Gastroesophageal sphincter (tissue), 4 donors: ENCODE results near the gene TSPAN7. TPM values are rescaled to one million over a fixed set of nuclear protein-coding genes. Genes with fewer than 3 reads are reported as not detected.

Experiments
- ATAC-seq: fragments of 150-250 bp; one replicate; pipeline ENCODE4 v1.9.1; 2016; ENCODE audit warnings: mild to moderate bottlenecking, moderate library complexity
- H3K27ac ChIP-seq, 4 donors: fragments of 200-600 bp; sonication (generic) in 3 of 4; 1 replicate in 3 of 4; 2 replicates in 1 of 4; pipeline ENCODE4 v1.5.1; 2016 to 2019
- H3K27me3 ChIP-seq: fragments of 200-600 bp; sonication (generic); one replicate; pipeline ENCODE4 v1.5.1; 2019
- H3K36me3 ChIP-seq, 2 donors: fragments of 200-600 bp; sonication (generic); one replicate each; pipeline ENCODE4 v1.5.1; 2019; ENCODE audit warnings: control low read depth in 1 of 2
- H3K4me1 ChIP-seq, 3 donors: fragments of 200-600 bp; sonication (generic); 1 replicate in 2 of 3; 2 replicates in 1 of 3; pipeline ENCODE4 v1.5.1; 2016 to 2019; ENCODE audit warnings: control low read depth in 2 of 3
- H3K4me3 ChIP-seq, 2 donors: fragments of 200-600 bp; sonication (generic); one replicate each; pipeline ENCODE4 v1.5.1; 2019; ENCODE audit warnings: mild to moderate bottlenecking in 1 of 2, moderate library complexity in 1 of 2
- H3K9me3 ChIP-seq, 3 donors: fragments of 200-600 bp; sonication (generic); one replicate each; pipeline ENCODE4 v1.5.1; 2017 to 2019; ENCODE audit warnings: control low read depth in 2 of 3
- CTCF ChIP-seq, 4 experiments: fragments of 200-600 bp in 2 of 4; fragments of 450-650 bp in 2 of 4; sonication (generic) in 1 of 4; IDR thresholded peaks; one replicate each; pipeline ENCODE4 v1.5.1; 2017 to 2019; ENCODE audit warnings: antibody characterized with exemption in 4 of 4, mild to moderate bottlenecking in 2 of 4, moderate library complexity in 2 of 4
- EP300 ChIP-seq: sonication (generic); formaldehyde crosslinking; IDR thresholded peaks from one replicate; pipeline ENCODE4 v1.6.1; 2017; ENCODE audit warnings: antibody characterized with exemption, mild to moderate bottlenecking
- POLR2A ChIP-seq, 2 donors: fragments of 450-650 bp; IDR thresholded peaks; one replicate each; pipeline ENCODE4 v1.6.1; 2017; ENCODE audit warnings: antibody characterized with exemption in 2 of 2, mild to moderate bottlenecking in 2 of 2, moderate library complexity in 1 of 2
- POLR2AphosphoS5 ChIP-seq: sonication (generic); formaldehyde crosslinking; IDR thresholded peaks from one replicate; pipeline ENCODE4 v1.6.1; 2017; ENCODE audit warnings: antibody characterized with exemption
- WGBS, 2 donors: methylation state at CpG; one replicate each; pipeline ENCODE4 v1.1.5; 2018; ENCODE audit warnings: low coverage in 1 of 2; 5-methylcytosine and 5-hydroxymethylcytosine counted together
- total RNA-seq, 4 donors: library from RNA; depleted of rRNA; stranded (reverse); fragments of >200 nt; gene quantifications; one replicate each; pipeline ENCODE4 v1.1.0, GENCODE V29; 2016

TSPAN7 gene
- 10 to 100 TPM in 3 of 4 donors, 1 to 10 TPM in 1; 6.5 to 50.5 (median 25.2) TPM for total RNA-seq

DNA sequence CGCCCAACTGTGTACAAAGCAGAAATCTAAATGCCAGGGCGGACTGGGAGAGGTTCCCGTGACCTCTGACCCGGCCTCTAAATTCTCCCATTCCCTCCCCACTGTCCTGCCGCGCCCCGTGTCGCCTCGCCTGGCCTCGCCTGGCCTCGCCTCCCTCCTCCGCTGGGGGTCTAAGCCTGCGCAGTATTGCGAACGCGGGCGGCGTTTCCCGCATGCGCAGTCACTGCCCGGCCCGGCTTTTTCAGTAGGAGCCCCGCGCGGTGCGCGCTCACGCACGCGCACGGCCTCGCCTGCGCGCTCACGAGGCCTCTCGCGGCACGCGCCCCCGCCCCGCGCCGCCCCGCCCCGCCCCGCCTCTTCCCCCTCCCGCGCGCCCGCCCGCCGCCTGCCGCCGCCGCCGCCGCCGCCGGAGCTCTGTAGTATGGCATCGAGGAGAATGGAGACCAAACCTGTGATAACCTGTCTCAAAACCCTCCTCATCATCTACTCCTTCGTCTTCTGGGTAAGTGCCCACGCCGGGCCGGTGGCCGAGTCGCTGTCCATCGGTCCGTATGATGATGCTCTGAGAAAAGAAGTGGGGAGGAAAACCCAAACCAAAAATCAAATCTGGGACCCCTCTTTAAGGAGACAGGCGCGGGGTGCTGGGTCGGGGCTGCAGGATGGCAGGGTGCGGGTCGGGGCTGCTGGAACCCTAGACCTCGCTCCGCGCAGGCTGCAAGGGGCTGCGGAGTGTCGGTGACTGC, at the start of gene TSPAN7:
Gene TSPAN7, plus strand, starts transcription at position 417 of the 743 bp plus-strand sequence. Its CDS starts 5 bp downstream, at position 422.
- H3K9me3 ChIP-seq, result no peaks in the 10 kb centered on the region
- H3K36me3 ChIP-seq, result no peaks in the 10 kb centered on the region
- WGBS, 2 donors, result 39% methylated on average over 10 of the region's 78 CpGs; no CpG with 5 or more reads in 1 of the 2 donors
- peaks cover 0 to 22% (median 0%) of the 10 kb centered on the region in 3 donors for H3K4me1 ChIP-seq
- no peaks in the 10 kb centered on the region for H3K27me3 ChIP-seq
- peak within 1 kb of the TSS; percentile 60 to 74 for H3K4me3 ChIP-seq
- peak within 1 kb of the TSS in 3 of 4 donors; percentile 60 to 73 (median 69) for H3K27ac ChIP-seq
- ATAC-seq, result peak; percentile 93
- TF ChIP-seq POLR2AphosphoS5 (no peak), EP300 (no peak), CTCF (IDR thresholded peaks at IDR 0.05) (peak in 1 of 4 experiments; percentile 8), POLR2A (IDR thresholded peaks at IDR 0.05) (no peak)

DNA sequence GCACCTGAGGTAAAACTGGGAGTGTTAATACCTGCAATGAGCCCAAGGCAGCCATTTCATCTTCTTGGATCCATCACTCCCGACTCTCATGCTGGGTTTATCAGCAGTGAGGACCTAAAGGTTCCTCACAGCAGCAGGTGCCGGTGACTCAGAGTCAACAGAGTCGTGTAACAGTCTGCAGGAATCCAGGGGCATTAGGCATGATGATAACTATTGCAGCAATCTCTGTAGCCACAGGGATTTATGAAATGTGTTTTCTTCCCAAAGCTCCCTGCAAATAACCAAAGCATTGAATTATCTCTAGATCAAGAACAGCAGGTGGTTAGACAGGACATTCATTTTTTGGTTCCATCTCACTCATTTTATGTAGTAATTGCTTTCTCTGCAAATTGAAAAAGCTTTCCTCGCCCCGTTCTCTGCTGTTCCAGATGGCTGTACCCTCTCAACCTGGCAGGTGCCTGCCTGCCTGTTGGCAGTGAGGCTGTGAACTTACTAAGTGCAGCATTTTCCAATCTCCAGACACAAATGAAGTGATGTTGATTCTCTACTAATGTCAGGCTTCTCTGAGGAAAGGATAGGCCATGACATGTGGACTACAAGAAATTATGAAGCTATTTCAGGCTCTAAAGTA, 48.1 kb upstream of the TSPAN7 start:
- no peak for ATAC-seq
- H3K9me3 ChIP-seq, result no peaks in the 10 kb centered on the region
- TF ChIP-seq POLR2AphosphoS5, result no peak
- no peak for TF ChIP-seq CTCF (IDR thresholded peaks at IDR 0.05)
- TF ChIP-seq EP300, result no peak
- no peak overlapping the region for H3K27ac ChIP-seq
- no peaks in the 10 kb centered on the region for H3K4me1 ChIP-seq
- no peaks in the 10 kb centered on the region for H3K27me3 ChIP-seq
- 68% methylated on average over 4 of the region's 5 CpGs; no CpG with 5 or more reads in 1 of the 2 donors for WGBS, 2 donors
- H3K4me3 ChIP-seq, result no peak overlapping the region
- no peaks in the 10 kb centered on the region for H3K36me3 ChIP-seq

GRCh38 chrX:38514016-38514854, 47.1 kb upstream of the TSPAN7 start:
- no peak for ATAC-seq
- H3K36me3 ChIP-seq, result no peaks in the 10 kb centered on the region
- TF ChIP-seq CTCF (IDR thresholded peaks at IDR 0.05), result no peak
- TF ChIP-seq EP300, result no peak

GRCh38 chrX:38515291-38515690, 46.1 kb upstream of the TSPAN7 start:
- Histone ChIP-seq H3K4me3 (no peak overlapping the region), H3K27me3 (no peaks in the 10 kb centered on the region), H3K27ac (no peak overlapping the region), H3K36me3 (no peaks in the 10 kb centered on the region), H3K4me1 (no peaks in the 10 kb centered on the region), H3K9me3 (no peaks in the 10 kb centered on the region)
- no peak for TF ChIP-seq CTCF (IDR thresholded peaks at IDR 0.05)
- no peak for TF ChIP-seq EP300
- no peak for TF ChIP-seq POLR2AphosphoS5
- TF ChIP-seq POLR2A (IDR thresholded peaks at IDR 0.05), result no peak
- WGBS, 2 donors, result 83 to 100% methylated on average over 1 of the region's 1 CpG
- ATAC-seq, result no peak

More at GRCh38 chrX:38514016-38514854, 47.1 kb upstream of the TSPAN7 start:
- no peak overlapping the region for H3K4me3 ChIP-seq
- no peaks in the 10 kb centered on the region for H3K9me3 ChIP-seq
- no peak overlapping the region for H3K27ac ChIP-seq
- no peaks in the 10 kb centered on the region for H3K27me3 ChIP-seq
- H3K4me1 ChIP-seq, result no peaks in the 10 kb centered on the region
